ENCODE results near the gene IL36A. TPM values are rescaled to one million over a fixed set of nuclear protein-coding genes. Genes with fewer than 3 reads are reported as not detected.

The IL36A gene
- total RNA-seq, 1 experiment from 2014 or later: not detected

DNA sequence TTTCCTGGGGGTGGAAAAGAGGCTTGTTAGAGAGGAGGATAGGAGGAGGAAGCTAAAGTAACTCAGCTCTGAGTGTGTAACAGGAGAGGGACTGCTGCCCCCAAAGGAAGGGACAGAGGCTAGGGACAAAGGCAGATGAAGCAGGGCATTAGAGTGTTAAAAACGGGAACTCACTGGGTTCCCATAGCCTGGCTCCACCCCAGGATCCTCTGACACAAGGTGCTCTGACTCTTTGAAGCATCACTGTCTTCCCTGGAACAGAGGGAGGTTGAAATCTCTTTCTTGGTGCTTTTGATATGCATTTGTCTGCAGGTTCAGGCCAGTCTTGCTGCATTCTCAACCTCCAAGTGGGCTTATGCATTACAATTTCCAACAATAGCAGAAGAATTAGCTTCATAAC lies 22.9 kb downstream of the IL36A start:
- Histone ChIP-seq H3K4me1 (ENCODE audit: control insufficient read depth, insufficient read depth, low read length) (no peaks in the 10 kb centered on the region), H3K27ac (ENCODE audit: low read length) (no peak overlapping the region), H3K27me3 (ENCODE audit: control insufficient read depth, insufficient read depth, low read length) (peaks cover 35% of the 10 kb centered on the region), H3K4me3 (ENCODE audit: low read depth in 2 of 2, low read length in 2 of 2) (no peak overlapping the region), H3K36me3 (ENCODE audit: control insufficient read depth, insufficient read depth, low read length) (no peaks in the 10 kb centered on the region), H3K9me3 (ENCODE audit: control insufficient read depth, insufficient read depth, low read depth, low read length) (no peaks in the 10 kb centered on the region)
- BruUV-seq (replicated peaks): no TSS peak
- TF ChIP-seq TCF7L2 (IDR thresholded peaks at IDR 0.05; ENCODE audit: low read depth, low read length) (no peak), SIN3A (IDR thresholded peaks at IDR 0.05; ENCODE audit: borderline replicate concordance, insufficient read depth, low read depth, low read length) (no peak), POLR2AphosphoS5 (IDR thresholded peaks at IDR 0.05; ENCODE audit: low read depth, low read length) (no peak)
- TF ChIP-seq, protein P1, sequence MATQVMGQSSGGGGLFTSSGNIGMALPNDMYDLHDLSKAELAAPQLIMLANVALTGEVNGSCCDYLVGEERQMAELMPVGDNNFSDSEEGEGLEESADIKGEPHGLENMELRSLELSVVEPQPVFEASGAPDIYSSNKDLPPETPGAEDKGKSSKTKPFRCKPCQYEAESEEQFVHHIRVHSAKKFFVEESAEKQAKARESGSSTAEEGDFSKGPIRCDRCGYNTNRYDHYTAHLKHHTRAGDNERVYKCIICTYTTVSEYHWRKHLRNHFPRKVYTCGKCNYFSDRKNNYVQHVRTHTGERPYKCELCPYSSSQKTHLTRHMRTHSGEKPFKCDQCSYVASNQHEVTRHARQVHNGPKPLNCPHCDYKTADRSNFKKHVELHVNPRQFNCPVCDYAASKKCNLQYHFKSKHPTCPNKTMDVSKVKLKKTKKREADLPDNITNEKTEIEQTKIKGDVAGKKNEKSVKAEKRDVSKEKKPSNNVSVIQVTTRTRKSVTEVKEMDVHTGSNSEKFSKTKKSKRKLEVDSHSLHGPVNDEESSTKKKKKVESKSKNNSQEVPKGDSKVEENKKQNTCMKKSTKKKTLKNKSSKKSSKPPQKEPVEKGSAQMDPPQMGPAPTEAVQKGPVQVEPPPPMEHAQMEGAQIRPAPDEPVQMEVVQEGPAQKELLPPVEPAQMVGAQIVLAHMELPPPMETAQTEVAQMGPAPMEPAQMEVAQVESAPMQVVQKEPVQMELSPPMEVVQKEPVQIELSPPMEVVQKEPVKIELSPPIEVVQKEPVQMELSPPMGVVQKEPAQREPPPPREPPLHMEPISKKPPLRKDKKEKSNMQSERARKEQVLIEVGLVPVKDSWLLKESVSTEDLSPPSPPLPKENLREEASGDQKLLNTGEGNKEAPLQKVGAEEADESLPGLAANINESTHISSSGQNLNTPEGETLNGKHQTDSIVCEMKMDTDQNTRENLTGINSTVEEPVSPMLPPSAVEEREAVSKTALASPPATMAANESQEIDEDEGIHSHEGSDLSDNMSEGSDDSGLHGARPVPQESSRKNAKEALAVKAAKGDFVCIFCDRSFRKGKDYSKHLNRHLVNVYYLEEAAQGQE (IDR thresholded peaks at IDR 0.05; ENCODE audit: insufficient read depth in 1 of 2, low read depth in 2 of 2, low read length in 1 of 2): no peak
- TF ChIP-seq, protein P2, sequence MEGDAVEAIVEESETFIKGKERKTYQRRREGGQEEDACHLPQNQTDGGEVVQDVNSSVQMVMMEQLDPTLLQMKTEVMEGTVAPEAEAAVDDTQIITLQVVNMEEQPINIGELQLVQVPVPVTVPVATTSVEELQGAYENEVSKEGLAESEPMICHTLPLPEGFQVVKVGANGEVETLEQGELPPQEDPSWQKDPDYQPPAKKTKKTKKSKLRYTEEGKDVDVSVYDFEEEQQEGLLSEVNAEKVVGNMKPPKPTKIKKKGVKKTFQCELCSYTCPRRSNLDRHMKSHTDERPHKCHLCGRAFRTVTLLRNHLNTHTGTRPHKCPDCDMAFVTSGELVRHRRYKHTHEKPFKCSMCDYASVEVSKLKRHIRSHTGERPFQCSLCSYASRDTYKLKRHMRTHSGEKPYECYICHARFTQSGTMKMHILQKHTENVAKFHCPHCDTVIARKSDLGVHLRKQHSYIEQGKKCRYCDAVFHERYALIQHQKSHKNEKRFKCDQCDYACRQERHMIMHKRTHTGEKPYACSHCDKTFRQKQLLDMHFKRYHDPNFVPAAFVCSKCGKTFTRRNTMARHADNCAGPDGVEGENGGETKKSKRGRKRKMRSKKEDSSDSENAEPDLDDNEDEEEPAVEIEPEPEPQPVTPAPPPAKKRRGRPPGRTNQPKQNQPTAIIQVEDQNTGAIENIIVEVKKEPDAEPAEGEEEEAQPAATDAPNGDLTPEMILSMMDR (IDR thresholded peaks at IDR 0.05): no peak
- no peak for DNase-seq (ENCODE audit: low read depth, low spot score)
- ChIA-PET CTCF (no interaction called here), POLR2A (no interaction called here)
- intact Hi-C loops (cut with micrococcal nuclease; ENCODE audit: unreplicated experiment): no loop called here
- no peak for ATAC-seq
- in situ Hi-C loops (cut with HindIII; ENCODE audit: low pct_unique_long_range_greater_than_20kb, low sequenced_read_pairs): no loop called here

DNA sequence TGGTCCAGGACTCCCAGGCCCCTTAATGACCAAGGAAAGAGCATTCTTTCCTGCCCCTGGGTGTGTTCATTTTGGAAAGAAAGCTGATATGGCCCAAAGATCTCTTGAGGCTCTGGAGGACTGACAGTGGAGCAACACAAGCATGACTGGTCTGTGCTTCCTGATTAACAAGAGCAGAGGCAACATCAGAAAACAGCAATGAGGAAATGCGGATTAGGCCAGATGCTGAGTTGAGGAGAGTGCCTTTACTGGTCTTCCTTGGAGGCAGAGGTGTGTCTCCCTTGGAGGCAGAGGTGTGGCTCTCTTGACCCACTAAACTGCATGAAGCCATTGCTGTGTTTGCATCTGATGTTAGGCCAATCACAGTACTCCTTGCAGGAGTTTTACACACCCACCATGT lies 27.5 kb downstream of the IL36A start:
- intact Hi-C loops (cut with micrococcal nuclease; ENCODE audit: unreplicated experiment): no loop called here

DNA sequence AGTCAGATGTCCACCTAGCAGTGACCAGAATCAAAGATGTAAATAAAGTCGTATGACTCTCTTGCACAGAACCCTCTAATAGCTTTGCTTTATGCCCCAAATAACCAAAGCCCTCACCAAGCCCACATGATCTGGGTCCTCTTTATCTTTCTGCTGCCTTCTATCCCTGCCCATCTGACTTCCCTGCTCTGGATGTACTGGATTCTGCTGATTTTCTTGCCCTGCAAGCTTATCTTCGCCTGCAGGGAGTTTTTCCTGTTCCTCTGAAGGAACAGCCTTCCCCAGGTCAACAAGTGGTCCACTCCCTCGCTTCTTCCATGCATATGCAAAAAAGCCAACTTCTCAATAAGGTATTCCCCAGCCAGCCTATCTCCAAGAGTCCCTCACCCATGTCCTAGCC lies 28.8 kb downstream of the IL36A start:
- TF ChIP-seq, protein P2 (IDR thresholded peaks at IDR 0.05): 0 out of 2 replicates have a peak, but pooled peaks have one; percentile 4
- TF ChIP-seq SIN3A (IDR thresholded peaks at IDR 0.05; ENCODE audit: borderline replicate concordance, insufficient read depth, low read depth, low read length) (no peak), TCF7L2 (IDR thresholded peaks at IDR 0.05; ENCODE audit: low read depth, low read length) (no peak)
- TF ChIP-seq, protein P1 (IDR thresholded peaks at IDR 0.05; ENCODE audit: insufficient read depth in 1 of 2, low read depth in 2 of 2, low read length in 1 of 2): no peak
- ChIA-PET CTCF (no interaction called here), POLR2A (no interaction called here)
- intact Hi-C loops (cut with micrococcal nuclease; ENCODE audit: unreplicated experiment) (no loop called here), in situ Hi-C loops (cut with HindIII; ENCODE audit: low pct_unique_long_range_greater_than_20kb, low sequenced_read_pairs) (no loop called here)
- Histone ChIP-seq H3K27ac (ENCODE audit: low read length) (no peak overlapping the region), H3K4me3 (ENCODE audit: low read depth in 2 of 2, low read length in 2 of 2) (no peak overlapping the region), H3K36me3 (ENCODE audit: control insufficient read depth, insufficient read depth, low read length) (no peaks in the 10 kb centered on the region), H3K27me3 (ENCODE audit: control insufficient read depth, insufficient read depth, low read length) (peaks cover 13% of the 10 kb centered on the region; the same call in 1 of the 2 replicates), H3K9me3 (ENCODE audit: control insufficient read depth, insufficient read depth, low read depth, low read length) (no peaks in the 10 kb centered on the region), H3K4me1 (ENCODE audit: control insufficient read depth, insufficient read depth, low read length) (no peaks in the 10 kb centered on the region)
- BruUV-seq (replicated peaks): no TSS peak
- no peak for DNase-seq (ENCODE audit: low read depth, low spot score)
- ATAC-seq: no peak

More for the DNA sequence above, 27.5 kb downstream of the IL36A start:
- Histone ChIP-seq H3K27ac (ENCODE audit: low read length) (no peak overlapping the region), H3K36me3 (ENCODE audit: control insufficient read depth, insufficient read depth, low read length) (no peaks in the 10 kb centered on the region), H3K4me1 (ENCODE audit: control insufficient read depth, insufficient read depth, low read length) (no peaks in the 10 kb centered on the region), H3K4me3 (ENCODE audit: low read depth in 2 of 2, low read length in 2 of 2) (no peak overlapping the region), H3K27me3 (ENCODE audit: control insufficient read depth, insufficient read depth, low read length) (peaks cover 17% of the 10 kb centered on the region; the same call in 1 of the 2 replicates), H3K9me3 (ENCODE audit: control insufficient read depth, insufficient read depth, low read depth, low read length) (no peaks in the 10 kb centered on the region)
- no peak for TF ChIP-seq SIN3A (IDR thresholded peaks at IDR 0.05; ENCODE audit: borderline replicate concordance, insufficient read depth, low read depth, low read length)
- ATAC-seq (no peak), DNase-seq (ENCODE audit: low read depth, low spot score) (no peak)
- ChIA-PET CTCF (no interaction called here), POLR2A (no interaction called here)
- in situ Hi-C loops (cut with HindIII; ENCODE audit: low pct_unique_long_range_greater_than_20kb, low sequenced_read_pairs): no loop called here
- no TSS peak for BruUV-seq (replicated peaks)

All from Panc1 (cell line).